Ishikawa (cell line): ENCODE measurements around the gene AUP1.

Experiments used
- CEBPB ChIP-seq: IDR thresholded peaks from 2 replicates; pipeline ENCODE4 v1.6.1; 2012
- CREB1 ChIP-seq: IDR thresholded peaks from 2 replicates; pipeline ENCODE4 v1.6.1; 2012; ENCODE audit warnings: low read depth
- EGR1 ChIP-seq: IDR thresholded peaks from 2 replicates; pipeline ENCODE4 v1.6.1; 2012
- EP300 ChIP-seq: IDR thresholded peaks from 2 replicates; pipeline ENCODE4 v1.6.1; 2012; ENCODE audit warnings: borderline replicate concordance
- FOXM1 ChIP-seq: IDR thresholded peaks from 2 replicates; pipeline ENCODE4 v1.6.1; 2012; ENCODE audit warnings: low read depth, borderline replicate concordance
- MAX ChIP-seq: IDR thresholded peaks from 2 replicates; pipeline ENCODE4 v1.6.1; 2012
- NFIC ChIP-seq: IDR thresholded peaks from 2 replicates; pipeline ENCODE4 v1.6.1; 2012
- RAD21 ChIP-seq: IDR thresholded peaks from 2 replicates; pipeline ENCODE4 v1.6.1; 2012; ENCODE audit warnings: low read depth
- TAF1 ChIP-seq: IDR thresholded peaks from 2 replicates; pipeline ENCODE4 v1.6.1; 2012; ENCODE audit warnings: low read depth, mild to moderate bottlenecking
- TCF12 ChIP-seq: IDR thresholded peaks from 2 replicates; pipeline ENCODE4 v1.6.1; 2012; ENCODE audit warnings: low read depth
- TEAD4 ChIP-seq: IDR thresholded peaks from 2 replicates; pipeline ENCODE4 v1.6.1; 2012
- USF1 ChIP-seq: IDR thresholded peaks from 2 replicates; pipeline ENCODE4 v1.6.1; 2012
- YY1 ChIP-seq: IDR thresholded peaks from 2 replicates; pipeline ENCODE4 v1.6.1; 2012; ENCODE audit warnings: low read depth
- ZBTB7A ChIP-seq: IDR thresholded peaks from 2 replicates; pipeline ENCODE4 v1.6.1; 2012; ENCODE audit warnings: low read depth
- TF ChIP-seq, protein P1 (sequence below): IDR thresholded peaks from 2 replicates; pipeline ENCODE4 v1.6.1; 2012; ENCODE audit warnings: low read depth, mild to moderate bottlenecking

AUP1 gene

DNA sequence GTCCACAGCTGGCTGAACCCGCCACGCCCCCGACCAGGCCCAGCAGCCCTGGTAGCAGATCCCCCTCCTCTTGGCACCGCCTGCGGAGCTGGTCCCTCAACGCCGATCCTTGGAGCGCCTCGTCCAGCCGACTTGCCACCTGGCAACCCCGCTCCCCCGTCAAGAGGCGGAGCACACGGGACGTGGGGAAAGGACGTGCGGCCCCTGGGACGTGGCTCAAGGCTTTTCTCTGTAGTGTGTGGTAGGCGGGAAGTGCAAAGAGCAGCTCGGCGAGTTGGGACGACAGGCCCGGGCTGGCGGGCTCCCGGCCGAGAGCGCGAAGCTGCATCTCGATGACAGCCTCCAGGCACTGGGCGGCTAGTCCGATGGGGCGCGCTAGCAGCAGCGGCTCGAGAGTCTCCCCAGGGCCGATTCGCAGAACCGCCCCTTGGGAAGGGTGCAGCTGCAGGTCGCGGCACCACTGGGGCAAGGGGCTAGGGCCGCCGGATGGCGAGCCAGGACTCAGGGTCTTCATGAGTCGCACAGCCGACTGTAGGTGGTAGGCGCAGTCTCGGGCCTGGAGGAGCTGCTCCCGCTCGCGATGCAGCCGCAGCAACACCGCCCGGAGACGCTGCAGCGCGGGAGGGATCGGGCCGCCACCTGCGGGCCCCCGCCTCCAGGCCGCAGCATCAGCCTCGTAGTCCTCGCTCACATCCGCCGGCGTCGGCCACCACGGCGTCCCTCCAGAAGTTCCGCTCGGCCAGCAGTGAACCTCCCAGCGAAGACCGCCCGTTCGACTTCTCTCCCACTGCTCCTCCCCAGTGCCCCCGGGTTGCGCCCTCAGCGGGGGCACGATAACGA, 47.3 kb downstream of the AUP1 start:
- TF ChIP-seq MAX (0 out of 2 replicates have a peak, but pooled peaks have one; percentile 19), CREB1 (no peak), EGR1 (no peak), CEBPB (no peak)

DNA sequence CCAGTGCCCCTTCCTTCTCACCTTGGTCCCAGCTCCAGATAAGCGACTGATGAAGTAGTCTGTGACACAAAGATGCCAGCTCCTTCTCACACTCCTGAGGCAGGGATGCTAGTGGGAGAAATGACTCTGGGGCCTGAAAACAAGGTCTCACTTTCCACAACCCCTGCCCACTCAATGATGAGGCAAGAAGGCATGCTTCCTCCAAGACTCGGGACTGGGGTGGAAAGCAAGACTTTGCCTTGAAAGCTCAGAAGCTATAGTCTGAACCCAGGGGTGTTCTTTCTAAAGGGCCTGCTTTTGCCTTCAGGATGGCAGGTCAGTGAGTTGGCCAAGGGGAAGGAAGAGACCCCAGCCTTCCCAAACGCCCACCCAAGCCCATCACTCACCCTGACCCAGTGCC, 48.1 kb downstream of the AUP1 start:
- TF ChIP-seq, protein P1, sequence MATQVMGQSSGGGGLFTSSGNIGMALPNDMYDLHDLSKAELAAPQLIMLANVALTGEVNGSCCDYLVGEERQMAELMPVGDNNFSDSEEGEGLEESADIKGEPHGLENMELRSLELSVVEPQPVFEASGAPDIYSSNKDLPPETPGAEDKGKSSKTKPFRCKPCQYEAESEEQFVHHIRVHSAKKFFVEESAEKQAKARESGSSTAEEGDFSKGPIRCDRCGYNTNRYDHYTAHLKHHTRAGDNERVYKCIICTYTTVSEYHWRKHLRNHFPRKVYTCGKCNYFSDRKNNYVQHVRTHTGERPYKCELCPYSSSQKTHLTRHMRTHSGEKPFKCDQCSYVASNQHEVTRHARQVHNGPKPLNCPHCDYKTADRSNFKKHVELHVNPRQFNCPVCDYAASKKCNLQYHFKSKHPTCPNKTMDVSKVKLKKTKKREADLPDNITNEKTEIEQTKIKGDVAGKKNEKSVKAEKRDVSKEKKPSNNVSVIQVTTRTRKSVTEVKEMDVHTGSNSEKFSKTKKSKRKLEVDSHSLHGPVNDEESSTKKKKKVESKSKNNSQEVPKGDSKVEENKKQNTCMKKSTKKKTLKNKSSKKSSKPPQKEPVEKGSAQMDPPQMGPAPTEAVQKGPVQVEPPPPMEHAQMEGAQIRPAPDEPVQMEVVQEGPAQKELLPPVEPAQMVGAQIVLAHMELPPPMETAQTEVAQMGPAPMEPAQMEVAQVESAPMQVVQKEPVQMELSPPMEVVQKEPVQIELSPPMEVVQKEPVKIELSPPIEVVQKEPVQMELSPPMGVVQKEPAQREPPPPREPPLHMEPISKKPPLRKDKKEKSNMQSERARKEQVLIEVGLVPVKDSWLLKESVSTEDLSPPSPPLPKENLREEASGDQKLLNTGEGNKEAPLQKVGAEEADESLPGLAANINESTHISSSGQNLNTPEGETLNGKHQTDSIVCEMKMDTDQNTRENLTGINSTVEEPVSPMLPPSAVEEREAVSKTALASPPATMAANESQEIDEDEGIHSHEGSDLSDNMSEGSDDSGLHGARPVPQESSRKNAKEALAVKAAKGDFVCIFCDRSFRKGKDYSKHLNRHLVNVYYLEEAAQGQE, result no peak
- TF ChIP-seq RAD21 (no peak), FOXM1 (no peak), NFIC (no peak), TAF1 (no peak), EP300 (no peak), EGR1 (no peak), YY1 (no peak), CEBPB (no peak), MAX (no peak), ZBTB7A (no peak), TEAD4 (no peak), USF1 (no peak), CREB1 (no peak), TCF12 (no peak)
